Fibroblast of skin of left quadriceps (primary cell): Measurements from ENCODE around the gene PCBP1.
"Not testable (repeated sequence)": the region's sequence is repeated elsewhere in the genome, so short reads cannot be mapped to it uniquely, and the experiment has no call there.

ENCODE experiments used
- DNase-seq, 2 experiments: peaks; one replicate each; pipeline ENCODE4 v3.0.0-alpha.2; 2013; ENCODE audit warnings: low read depth in 2 of 2

PCBP1 gene

DNA sequence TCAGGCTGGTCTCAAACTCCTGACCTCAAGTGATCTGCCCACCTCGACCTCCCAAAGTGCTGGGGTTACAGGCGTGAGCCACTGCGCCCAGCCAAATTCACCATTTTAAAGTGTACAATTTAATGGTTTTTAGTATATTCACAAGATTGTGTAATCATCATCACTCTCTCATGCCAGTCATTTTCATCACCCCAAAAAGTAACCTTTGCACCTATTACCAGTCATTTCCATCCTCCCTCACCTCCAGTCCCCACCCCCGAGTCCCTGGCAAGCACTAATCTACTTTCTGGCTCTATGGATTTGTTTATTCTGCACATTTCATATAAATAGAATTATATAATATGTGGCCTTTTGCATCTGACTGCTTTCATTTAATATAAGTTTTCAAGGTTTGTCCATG is 10.8 kb downstream of the PCBP1 start:
- no peak for DNase-seq

DNA sequence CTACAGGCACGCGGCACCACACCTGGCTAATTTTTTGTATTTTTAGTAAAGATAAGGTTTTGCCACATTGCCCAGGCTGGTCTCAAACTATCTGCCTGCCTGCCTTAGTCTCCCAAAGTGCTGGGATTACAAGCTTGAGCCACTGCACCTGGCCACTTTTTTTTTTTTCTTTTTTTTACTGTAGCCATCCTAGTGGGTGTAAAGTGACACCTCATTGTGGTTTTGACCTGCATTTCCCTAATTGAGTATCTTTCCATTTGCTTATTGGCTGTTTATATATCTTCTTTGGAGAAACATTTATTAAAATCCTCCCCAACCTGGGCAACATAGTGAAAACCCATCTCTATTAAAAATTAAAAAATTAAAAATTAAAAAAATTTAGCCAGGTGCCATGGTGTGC is 12.0 kb downstream of the PCBP1 start:
- no peak for DNase-seq

DNA sequence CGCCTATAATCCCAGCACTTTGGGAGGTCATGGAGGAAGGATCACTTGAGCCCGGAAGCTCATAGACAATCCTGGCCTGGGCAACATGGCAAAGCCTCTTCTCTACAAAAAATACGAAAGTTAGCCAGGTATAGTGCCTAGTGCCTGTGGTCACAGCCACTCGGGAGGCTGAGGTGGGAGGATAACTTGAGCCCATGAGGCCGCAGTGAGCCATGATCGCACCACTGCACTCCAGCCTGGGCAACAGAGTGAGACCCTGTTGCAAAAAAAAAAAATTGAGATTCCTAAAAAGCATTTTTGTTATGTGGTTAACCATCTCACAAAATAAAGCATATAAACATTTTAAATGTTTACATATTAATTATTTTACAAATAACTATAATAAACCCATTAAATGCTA is 13.9 kb downstream of the PCBP1 start:
- no peak for DNase-seq

- not testable (repeated sequence) for DNase-seq
Measured at GRCh38 chr2:70101686-70102085, 14.4 kb downstream of the PCBP1 start.

- not testable (repeated sequence) for DNase-seq
Measured at GRCh38 chr2:70102323-70102905, 15.1 kb downstream of the PCBP1 start.

- no peak for DNase-seq
Measured at GRCh38 chr2:70103531-70104061, 16.3 kb downstream of the PCBP1 start.

- DNase-seq, result peak; percentile 77
Measured at GRCh38 chr2:70104231-70105111, 17.2 kb downstream of the PCBP1 start.

GRCh38 chr2:70106138-70106537 is 18.9 kb downstream of the PCBP1 start:
- DNase-seq, result not testable (repeated sequence)

DNA sequence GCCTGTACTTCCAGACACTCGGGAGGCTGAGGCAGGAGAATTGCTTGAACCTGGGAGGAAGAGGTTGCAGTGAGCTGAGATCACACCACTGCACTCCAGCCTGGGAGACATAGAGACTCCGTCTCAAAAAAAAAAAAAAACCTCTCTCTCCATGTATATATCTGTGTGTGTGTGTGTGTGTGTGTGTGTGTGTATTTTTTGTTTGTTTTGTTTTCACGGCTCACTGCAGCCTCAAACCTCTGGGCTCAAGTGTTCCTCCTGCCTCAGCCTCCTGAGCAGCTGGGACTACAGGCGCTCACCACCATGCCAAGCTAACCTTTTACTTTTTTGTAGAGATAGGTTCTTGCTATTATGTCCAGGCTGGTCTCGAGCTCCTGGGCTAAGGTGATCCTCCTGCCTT is 23.1 kb downstream of the PCBP1 start:
- not testable (repeated sequence) for DNase-seq

DNA sequence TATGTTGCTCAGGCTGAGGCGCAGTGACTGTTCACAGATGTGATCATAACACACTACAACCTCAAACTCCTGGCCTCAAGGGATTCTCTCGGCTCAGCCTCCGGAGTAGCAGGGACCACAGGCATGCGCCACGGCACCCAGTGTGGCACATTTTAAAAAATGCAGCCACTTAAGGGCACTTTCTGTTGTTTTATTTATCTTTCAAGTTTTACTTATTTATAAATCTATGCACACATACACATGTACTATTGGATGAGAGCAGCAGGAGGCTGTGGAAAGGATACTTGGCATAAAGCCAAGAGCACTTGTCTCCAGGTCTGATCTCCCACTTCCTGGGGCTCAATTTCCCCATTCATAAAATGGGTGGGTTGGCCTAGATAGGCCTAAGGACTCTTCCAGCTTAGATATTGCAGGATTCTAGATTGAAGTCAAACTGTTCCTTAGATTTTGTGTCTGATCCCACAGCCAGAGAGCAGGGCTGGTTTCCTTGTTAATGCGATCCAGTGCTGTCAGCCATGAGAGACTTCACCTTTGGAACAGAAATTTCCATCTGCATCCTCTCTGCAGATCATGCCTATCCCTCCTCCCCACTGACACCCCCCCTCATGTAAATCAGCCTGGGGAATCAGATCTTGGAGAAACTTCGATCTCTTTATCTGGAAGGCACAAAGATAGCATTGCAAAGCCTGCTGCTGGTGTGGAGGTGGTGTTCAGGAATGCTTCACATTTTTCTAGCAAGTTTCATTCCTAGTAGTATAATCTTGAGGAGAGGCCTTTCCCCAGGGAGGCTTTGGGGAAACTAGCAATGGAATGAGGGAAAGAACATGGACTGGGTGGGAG is 24.7 kb downstream of the PCBP1 start:
- peak; percentile 84 to 85 for DNase-seq

- DNase-seq, result no peak
Measured at GRCh38 chr2:70113359-70114070, 26.2 kb downstream of the PCBP1 start.

GRCh38 chr2:70115646-70116442 is 28.6 kb downstream of the PCBP1 start:
- DNase-seq, result no peak

DNA sequence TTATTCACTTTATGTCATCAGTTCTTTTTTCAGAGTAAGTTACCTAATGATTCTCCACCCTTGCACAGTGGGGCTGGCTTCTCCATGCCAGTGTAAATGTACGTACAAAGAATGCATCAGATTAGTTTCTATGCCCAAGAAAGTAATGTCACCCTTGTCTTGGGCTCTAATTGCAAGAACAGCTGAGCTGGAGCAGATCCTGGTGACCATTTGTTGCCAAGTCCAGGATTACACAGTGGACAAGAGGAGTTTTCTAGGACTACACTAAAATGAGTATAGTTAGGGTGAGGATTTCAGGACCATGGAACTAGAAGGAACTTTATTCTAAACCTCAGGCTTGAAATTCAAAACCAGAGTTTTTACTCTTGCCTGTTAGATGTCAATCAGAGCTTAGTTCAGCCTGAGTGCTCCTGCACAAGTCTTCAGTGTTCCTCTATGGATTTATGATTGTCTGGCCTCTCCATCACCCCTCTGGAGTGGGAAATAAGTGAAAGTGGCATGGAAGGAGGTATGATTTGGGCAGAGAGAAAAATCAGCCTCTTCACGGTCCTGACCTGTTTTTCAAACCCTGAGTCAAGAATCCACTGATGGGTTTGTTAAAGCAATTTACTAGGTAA is 29.8 kb downstream of the PCBP1 start:
- DNase-seq, result no peak

GRCh38 chr2:70118798-70119454 is 31.6 kb downstream of the PCBP1 start:
- DNase-seq, result no peak

GRCh38 chr2:70121627-70122372 is 34.5 kb downstream of the PCBP1 start:
- DNase-seq, result no peak

- no peak for DNase-seq
Measured at GRCh38 chr2:70122470-70122869, 35.2 kb downstream of the PCBP1 start.

- peak in 1 of 2 experiments; percentile 56 for DNase-seq
Measured at GRCh38 chr2:70123051-70123828, 36.0 kb downstream of the PCBP1 start.

GRCh38 chr2:70123829-70124116 is 36.5 kb downstream of the PCBP1 start:
- DNase-seq, result peak in 1 of 2 experiments; percentile 80
